ENCODE data around the gene LMNB1. TPM values are rescaled to one million over a fixed set of nuclear protein-coding genes. Genes with fewer than 3 reads are reported as not detected.

The LMNB1 gene
- total and polyA plus RNA-seq, 2 of the 13 experiments (the other 11 are each of a cell fraction or from before 2014, with no cell fraction given), result 12.5 to 159 TPM

DNA sequence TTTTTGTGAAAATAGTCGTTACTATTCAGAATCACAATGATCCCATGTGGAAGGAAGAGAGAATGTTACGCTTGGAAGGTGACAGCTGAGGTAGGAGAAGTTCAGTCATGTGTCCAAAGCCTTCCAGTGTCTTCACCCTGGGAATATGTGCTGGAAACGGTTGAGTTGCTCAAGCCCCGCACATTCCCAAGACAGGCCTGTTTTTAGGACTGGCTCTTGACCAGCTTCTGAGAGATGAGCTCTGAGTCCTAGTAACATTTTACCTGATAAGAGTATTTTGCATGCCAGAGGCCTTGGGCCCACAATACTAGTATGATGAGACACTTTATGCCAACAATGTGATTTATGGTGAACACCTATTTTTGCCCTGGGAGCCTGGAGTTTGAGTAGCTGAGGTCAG, 101.7 kb downstream of the LMNB1 start:
- WGBS (ENCODE audit: low lambda C conversion rate), result 84% methylated on average over 4 of the region's 4 CpGs
- ChIA-PET POLR2A (no interaction called here), CTCF (ENCODE audit: low intra/inter-chr PET ratio, low total read pairs) (no interaction called here)
- intact Hi-C loops (cut with micrococcal nuclease; ENCODE audit: unreplicated experiment), result no loop called here
- DNase-seq (ENCODE audit: low spot score) (no peak), ATAC-seq (no peak), FAIRE-seq (no peak)
- H3K36me3 ChIP-seq (replicated peaks in 1 of 2; ENCODE audit: control insufficient read depth in 1 of 2, insufficient read depth in 2 of 2, low read length in 2 of 2), result 0 out of 5 replicates have a peak, but pooled peaks cover 0 to 4% of the 10 kb centered on the region in 2 experiments
- no peak overlapping the region for H2AFZ ChIP-seq (ENCODE audit: low read length)
- H3K4me2 ChIP-seq (ENCODE audit: low read depth, low read length), result no peak overlapping the region
- H3K4me3 ChIP-seq (replicated peaks in 1 of 3; ENCODE audit: insufficient read depth in 1 of 3, low read depth in 2 of 3, low read length in 3 of 3), result no peak overlapping the region
- H3K9ac ChIP-seq (ENCODE audit: insufficient read depth, low read depth, low read length), result no peak overlapping the region
- TF ChIP-seq SIN3B (IDR thresholded peaks at IDR 0.05; ENCODE audit: low read length), result no peak
- no peak for TF ChIP-seq SMAD9 (CRISPR knock-in tag; IDR thresholded peaks at IDR 0.05)
- TF ChIP-seq ZNF790 (CRISPR knock-in tag; IDR thresholded peaks at IDR 0.05; ENCODE audit: borderline replicate concordance), result no peak
- TF ChIP-seq, protein P1, sequence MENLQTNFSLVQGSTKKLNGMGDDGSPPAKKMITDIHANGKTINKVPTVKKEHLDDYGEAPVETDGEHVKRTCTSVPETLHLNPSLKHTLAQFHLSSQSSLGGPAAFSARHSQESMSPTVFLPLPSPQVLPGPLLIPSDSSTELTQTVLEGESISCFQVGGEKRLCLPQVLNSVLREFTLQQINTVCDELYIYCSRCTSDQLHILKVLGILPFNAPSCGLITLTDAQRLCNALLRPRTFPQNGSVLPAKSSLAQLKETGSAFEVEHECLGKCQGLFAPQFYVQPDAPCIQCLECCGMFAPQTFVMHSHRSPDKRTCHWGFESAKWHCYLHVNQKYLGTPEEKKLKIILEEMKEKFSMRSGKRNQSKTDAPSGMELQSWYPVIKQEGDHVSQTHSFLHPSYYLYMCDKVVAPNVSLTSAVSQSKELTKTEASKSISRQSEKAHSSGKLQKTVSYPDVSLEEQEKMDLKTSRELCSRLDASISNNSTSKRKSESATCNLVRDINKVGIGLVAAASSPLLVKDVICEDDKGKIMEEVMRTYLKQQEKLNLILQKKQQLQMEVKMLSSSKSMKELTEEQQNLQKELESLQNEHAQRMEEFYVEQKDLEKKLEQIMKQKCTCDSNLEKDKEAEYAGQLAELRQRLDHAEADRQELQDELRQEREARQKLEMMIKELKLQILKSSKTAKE (CRISPR knock-in tag; IDR thresholded peaks at IDR 0.05; ENCODE audit: borderline replicate concordance), result no peak
- TF ChIP-seq ZNF619 (CRISPR knock-in tag; IDR thresholded peaks at IDR 0.05), result no peak
- no peak for TF ChIP-seq NFYB (CRISPR knock-in tag; IDR thresholded peaks at IDR 0.05)
- no peak for TF ChIP-seq ZSCAN29 (CRISPR knock-in tag; conservative IDR thresholded peaks at IDR 0.05)
- TF ChIP-seq, protein P2, sequence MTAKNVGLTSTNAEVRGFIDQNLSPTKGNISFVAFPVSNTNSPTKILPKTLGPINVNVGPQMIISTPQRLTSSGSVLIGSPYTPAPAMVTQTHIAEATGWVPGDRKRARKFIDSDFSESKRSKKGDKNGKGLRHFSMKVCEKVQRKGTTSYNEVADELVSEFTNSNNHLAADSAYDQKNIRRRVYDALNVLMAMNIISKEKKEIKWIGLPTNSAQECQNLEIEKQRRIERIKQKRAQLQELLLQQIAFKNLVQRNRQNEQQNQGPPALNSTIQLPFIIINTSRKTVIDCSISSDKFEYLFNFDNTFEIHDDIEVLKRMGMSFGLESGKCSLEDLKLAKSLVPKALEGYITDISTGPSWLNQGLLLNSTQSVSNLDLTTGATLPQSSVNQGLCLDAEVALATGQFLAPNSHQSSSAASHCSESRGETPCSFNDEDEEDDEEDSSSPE (CRISPR knock-in tag; IDR thresholded peaks at IDR 0.05), result no peak
- no peak for TF ChIP-seq NR2F6 (IDR thresholded peaks at IDR 0.05)
- no peak for TF ChIP-seq NR2F6 (CRISPR knock-in tag; IDR thresholded peaks at IDR 0.05)
- TF ChIP-seq, protein P3, sequence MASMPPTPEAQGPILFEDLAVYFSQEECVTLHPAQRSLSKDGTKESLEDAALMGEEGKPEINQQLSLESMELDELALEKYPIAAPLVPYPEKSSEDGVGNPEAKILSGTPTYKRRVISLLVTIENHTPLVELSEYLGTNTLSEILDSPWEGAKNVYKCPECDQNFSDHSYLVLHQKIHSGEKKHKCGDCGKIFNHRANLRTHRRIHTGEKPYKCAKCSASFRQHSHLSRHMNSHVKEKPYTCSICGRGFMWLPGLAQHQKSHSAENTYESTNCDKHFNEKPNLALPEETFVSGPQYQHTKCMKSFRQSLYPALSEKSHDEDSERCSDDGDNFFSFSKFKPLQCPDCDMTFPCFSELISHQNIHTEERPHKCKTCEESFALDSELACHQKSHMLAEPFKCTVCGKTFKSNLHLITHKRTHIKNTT (CRISPR knock-in tag; IDR thresholded peaks at IDR 0.05), result no peak
- no peak for TF ChIP-seq RXRA (CRISPR knock-in tag; IDR thresholded peaks at IDR 0.05)
- TF ChIP-seq MEF2D (CRISPR knock-in tag; IDR thresholded peaks at IDR 0.05), result no peak
- no peak for TF ChIP-seq BORCS8-MEF2B (CRISPR knock-in tag; IDR thresholded peaks at IDR 0.05)
- TF ChIP-seq, protein P4, sequence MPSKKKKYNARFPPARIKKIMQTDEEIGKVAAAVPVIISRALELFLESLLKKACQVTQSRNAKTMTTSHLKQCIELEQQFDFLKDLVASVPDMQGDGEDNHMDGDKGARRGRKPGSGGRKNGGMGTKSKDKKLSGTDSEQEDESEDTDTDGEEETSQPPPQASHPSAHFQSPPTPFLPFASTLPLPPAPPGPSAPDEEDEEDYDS (CRISPR knock-in tag; IDR thresholded peaks at IDR 0.05), result no peak
- TF ChIP-seq, protein P5, sequence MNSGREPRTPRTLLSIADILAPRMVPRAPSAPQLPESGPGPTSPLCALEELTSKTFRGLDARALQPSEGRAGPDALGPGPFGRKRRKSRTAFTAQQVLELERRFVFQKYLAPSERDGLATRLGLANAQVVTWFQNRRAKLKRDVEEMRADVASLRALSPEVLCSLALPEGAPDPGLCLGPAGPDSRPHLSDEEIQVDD (CRISPR knock-in tag; IDR thresholded peaks at IDR 0.05; ENCODE audit: borderline replicate concordance), result no peak
- TF ChIP-seq, protein P6, sequence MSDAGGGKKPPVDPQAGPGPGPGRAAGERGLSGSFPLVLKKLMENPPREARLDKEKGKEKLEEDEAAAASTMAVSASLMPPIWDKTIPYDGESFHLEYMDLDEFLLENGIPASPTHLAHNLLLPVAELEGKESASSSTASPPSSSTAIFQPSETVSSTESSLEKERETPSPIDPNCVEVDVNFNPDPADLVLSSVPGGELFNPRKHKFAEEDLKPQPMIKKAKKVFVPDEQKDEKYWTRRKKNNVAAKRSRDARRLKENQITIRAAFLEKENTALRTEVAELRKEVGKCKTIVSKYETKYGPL (CRISPR knock-in tag; IDR thresholded peaks at IDR 0.05), result no peak
- TF ChIP-seq ZNF660 (CRISPR knock-in tag; IDR thresholded peaks at IDR 0.05; ENCODE audit: borderline replicate concordance, low read depth), result no peak
- no peak for TF ChIP-seq CHD2 (IDR thresholded peaks at IDR 0.05; ENCODE audit: low read depth, low read length)
- no TSS peak for BruUV-seq (replicated peaks)
- in situ Hi-C loops (cut with HindIII; ENCODE audit: extremely low pct_ligation_motif_present, low pct_unique_long_range_greater_than_20kb), result no loop called here
- H3K9me3 ChIP-seq (ENCODE audit: low read length), result no peaks in the 10 kb centered on the region
- no peaks in the 10 kb centered on the region for H3K79me2 ChIP-seq (ENCODE audit: insufficient read depth, low read length)
- no peak overlapping the region for H3K27ac ChIP-seq (ENCODE audit: extremely low read length, insufficient read depth, low read length)
- no peaks in the 10 kb centered on the region for H3K4me1 ChIP-seq (ENCODE audit: insufficient read depth, low read length)
- no peaks in the 10 kb centered on the region for H4K20me1 ChIP-seq (ENCODE audit: insufficient read depth, low read length)
- H3K27me3 ChIP-seq (ENCODE audit: control insufficient read depth in 1 of 2, insufficient read depth in 2 of 2, low read length in 2 of 2), result no peaks in the 10 kb centered on the region
